Erythroblast (primary cell): ENCODE results near the gene RXFP1.

Experiments used
- DNase-seq, 2 experiments: peaks; one replicate each; lab custom pipeline; 2025; lab: John Stamatoyannopoulos, UW
- GATA1 ChIP-seq: IDR thresholded peaks from 2 replicates; pipeline ENCODE4 v1.6.1; 2011; ENCODE audit warnings: low read depth, mild to moderate bottlenecking, control low read depth, low read length, moderate library complexity
- POLR2A ChIP-seq: IDR thresholded peaks from 2 replicates; pipeline ENCODE4 v1.6.1; 2011; ENCODE audit warnings: mild to moderate bottlenecking, low read length

Gene RXFP1

GRCh38 chr4:158532556-158533231 lies 11.0 kb downstream of the RXFP1 start:
- DNase-seq = no peak
- TF ChIP-seq GATA1 = no peak
- TF ChIP-seq POLR2A = no peak

GRCh38 chr4:158534727-158535126 lies 13.0 kb downstream of the RXFP1 start:
- TF ChIP-seq GATA1 (no peak), POLR2A (no peak)
- no peak for DNase-seq

DNA sequence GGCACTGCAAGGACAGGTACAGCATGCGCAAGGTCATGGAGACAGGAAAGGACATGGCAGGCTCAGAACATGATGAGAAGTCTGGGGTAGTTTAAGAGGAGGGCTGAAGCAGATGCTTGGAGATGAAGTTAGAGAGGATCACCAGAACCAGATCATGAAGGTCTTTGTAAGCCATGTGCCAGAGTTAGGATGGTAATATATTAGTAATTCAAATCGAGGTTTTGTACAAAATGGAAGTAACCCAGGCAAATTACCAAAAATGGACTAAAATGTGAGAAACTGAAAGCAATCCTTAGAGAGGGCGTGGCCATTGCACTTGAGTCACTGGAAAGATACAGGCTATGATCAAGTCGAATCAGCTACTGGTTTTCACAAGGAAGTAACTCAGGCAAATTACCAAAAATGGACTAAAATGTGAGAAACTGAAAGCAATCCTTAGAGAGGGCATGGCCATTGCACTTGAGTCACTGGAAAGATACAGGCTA lies 13.5 kb downstream of the RXFP1 start:
- DNase-seq = peak; percentile 8 to 54

GRCh38 chr4:158536833-158537232 lies 15.2 kb downstream of the RXFP1 start:
- no peak for DNase-seq
- TF ChIP-seq GATA1 (no peak), POLR2A (no peak)

More for the DNA sequence above, 13.5 kb downstream of the RXFP1 start:
- TF ChIP-seq GATA1 (no peak), POLR2A (no peak)

DNA sequence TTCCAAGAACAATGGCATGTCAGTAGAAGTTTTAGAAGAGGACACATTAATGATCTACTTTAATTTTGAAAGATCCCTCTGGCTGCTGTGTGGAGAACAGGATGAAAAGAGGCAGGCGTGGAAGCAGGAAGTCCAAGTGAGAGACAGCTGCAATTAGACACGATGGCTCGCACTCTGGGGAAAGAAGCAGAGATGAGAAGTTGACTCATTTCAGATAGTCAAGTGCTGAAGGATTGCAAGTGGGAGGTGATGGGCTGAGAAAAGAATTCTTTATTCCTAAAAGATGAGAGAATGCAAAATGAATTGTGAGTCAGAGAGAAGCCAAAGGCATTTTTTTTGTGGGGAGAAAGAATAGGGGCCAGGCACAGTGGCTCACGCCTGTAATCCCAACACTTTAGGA lies 16.5 kb downstream of the RXFP1 start:
- no peak for DNase-seq
- TF ChIP-seq GATA1 (no peak), POLR2A (no peak)

DNA sequence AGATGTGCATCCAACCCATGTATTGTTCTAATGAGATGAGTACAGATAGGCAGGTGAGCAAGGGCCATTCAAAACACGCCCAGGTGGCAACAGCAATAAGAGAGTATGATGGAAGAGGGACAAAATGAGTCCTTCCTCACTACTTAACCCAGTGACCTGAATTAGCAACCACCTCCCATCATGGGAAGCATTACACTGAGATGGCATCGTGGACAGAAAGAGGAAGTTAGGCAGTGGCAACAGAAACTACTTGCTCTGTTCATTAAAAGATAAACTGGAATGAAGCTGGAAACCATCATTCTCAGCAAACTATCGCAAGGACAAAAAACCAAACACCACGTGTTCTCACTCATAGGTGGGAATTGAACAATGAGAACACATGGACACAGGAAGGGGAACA lies 17.2 kb downstream of the RXFP1 start:
- no peak for DNase-seq
- no peak for TF ChIP-seq POLR2A
- TF ChIP-seq GATA1 = no peak

- TF ChIP-seq POLR2A = no peak
- no peak for TF ChIP-seq GATA1
- DNase-seq = no peak
Measured at GRCh38 chr4:158540125-158540907, 18.6 kb downstream of the RXFP1 start.

- TF ChIP-seq GATA1 (no peak), POLR2A (no peak)
- no peak for DNase-seq
Measured at GRCh38 chr4:158541506-158541905, 19.8 kb downstream of the RXFP1 start.

DNA sequence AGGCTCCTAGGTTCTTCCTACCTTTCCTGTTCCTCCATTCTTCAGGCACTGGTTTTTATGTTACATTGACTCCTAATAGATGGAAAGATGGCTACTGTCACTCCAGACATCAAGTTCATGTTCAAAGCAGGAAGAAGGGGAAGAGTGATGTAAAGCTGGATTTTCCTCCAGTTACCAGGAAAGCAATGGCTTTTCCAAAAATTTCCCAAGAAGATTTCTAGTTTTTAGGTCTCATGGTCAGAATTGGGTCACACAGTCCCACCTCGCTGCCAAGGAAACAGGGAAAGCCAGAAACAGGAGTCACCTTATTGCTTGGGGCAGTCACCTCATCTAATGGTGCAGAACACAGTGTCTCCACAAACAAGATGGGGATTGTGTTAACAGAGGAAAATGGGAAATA lies 21.5 kb downstream of the RXFP1 start:
- TF ChIP-seq POLR2A (no peak), GATA1 (no peak)
- no peak for DNase-seq

GRCh38 chr4:158544141-158544540 lies 22.5 kb downstream of the RXFP1 start:
- TF ChIP-seq POLR2A (no peak), GATA1 (no peak)
- DNase-seq = no peak

DNA sequence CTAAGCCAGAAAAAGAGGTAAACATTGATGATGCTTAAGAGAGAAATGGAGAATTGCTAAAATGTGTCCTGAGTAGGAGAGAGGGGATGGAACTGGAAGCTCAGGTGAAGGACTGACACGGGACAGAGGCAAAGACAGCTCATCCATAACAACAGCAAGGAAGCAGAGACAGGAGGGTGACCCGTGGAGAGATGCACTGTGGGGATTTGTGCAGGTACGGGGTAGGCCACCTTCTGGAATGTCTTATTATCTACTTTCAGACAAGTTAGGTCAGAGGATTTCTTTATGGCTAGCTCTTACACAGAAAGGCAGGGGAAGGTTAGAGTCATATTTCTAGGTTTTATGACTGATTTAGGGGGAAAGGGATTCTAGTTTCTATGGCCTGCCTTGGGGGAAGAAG lies 31.7 kb downstream of the RXFP1 start:
- no peak for TF ChIP-seq GATA1
- no peak for TF ChIP-seq POLR2A
- no peak for DNase-seq

DNA sequence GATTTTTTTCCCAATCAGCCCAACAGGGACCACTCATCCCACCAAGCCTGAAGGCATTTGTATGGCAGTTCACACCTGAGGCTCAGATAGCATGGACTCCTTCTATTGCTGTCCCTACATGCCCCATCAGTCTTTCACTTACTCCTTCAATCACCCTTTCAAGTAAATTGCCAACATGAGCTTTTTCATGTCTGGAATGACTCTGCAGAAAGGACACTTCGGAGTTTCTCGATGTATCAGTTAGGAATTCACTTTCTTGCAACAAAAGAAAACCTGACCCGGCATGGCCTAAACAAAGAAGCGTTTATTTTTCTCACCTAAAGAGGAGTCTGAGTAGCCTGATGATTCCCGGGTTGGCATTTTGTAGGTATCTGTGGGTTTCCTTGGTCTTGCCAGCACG lies 38.6 kb downstream of the RXFP1 start:
- TF ChIP-seq POLR2A = no peak
- no peak for DNase-seq

- DNase-seq = no peak
Measured at GRCh38 chr4:158566860-158567259, 45.2 kb downstream of the RXFP1 start.

GRCh38 chr4:158571736-158572135 lies 50.1 kb downstream of the RXFP1 start:
- TF ChIP-seq POLR2A (no peak), GATA1 (no peak)
- DNase-seq = no peak

More at GRCh38 chr4:158566860-158567259, 45.2 kb downstream of the RXFP1 start:
- TF ChIP-seq POLR2A = no peak
- no peak for TF ChIP-seq GATA1
